ENCODE measurements around the gene MACROD1.

GRCh38 chr11:64084951-64085710 is 80.8 kb downstream of the MACROD1 start:
- TF ChIP-seq CTCF (IDR thresholded peaks at IDR 0.05) (no peak), POLR2A (IDR thresholded peaks at IDR 0.05) (no peak)
